Loucy (cell line): Measurements from ENCODE around the gene RELL2.

Experiments
- EZH2phosphoT487 ChIP-seq: fragments of 200-600 bp; IDR thresholded peaks from 2 replicates; pipeline ENCODE4 v1.6.1; 2018; ENCODE audit warnings: antibody characterized with exemption, mild to moderate bottlenecking, moderate library complexity, borderline replicate concordance
- TF ChIP-seq, protein P1 (sequence below): fragments of 200-600 bp; sonication (generic); conservative IDR thresholded peaks from 2 replicates; pipeline ENCODE4 v1.5.1; 2014; ENCODE audit warnings: mild to moderate bottlenecking, antibody characterized with exemption, low read length

DNA sequence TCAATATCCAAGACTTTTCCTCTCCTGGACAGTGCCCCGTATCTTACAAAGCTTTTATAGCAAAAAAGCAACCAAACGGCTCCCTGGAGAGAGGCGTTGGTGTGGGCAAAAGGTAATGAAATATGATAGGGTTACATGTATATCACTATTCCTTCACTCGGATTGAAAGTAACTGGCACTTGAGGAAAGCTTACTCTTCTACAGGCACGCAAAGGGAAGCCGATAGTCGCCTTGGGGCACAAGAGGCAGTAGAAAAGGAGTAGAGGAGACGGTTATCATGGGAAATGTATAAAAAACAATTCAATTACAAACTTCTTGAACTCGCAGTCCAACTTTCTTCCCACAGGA, 19.1 kb upstream of the RELL2 start:
- TF ChIP-seq, protein P1, sequence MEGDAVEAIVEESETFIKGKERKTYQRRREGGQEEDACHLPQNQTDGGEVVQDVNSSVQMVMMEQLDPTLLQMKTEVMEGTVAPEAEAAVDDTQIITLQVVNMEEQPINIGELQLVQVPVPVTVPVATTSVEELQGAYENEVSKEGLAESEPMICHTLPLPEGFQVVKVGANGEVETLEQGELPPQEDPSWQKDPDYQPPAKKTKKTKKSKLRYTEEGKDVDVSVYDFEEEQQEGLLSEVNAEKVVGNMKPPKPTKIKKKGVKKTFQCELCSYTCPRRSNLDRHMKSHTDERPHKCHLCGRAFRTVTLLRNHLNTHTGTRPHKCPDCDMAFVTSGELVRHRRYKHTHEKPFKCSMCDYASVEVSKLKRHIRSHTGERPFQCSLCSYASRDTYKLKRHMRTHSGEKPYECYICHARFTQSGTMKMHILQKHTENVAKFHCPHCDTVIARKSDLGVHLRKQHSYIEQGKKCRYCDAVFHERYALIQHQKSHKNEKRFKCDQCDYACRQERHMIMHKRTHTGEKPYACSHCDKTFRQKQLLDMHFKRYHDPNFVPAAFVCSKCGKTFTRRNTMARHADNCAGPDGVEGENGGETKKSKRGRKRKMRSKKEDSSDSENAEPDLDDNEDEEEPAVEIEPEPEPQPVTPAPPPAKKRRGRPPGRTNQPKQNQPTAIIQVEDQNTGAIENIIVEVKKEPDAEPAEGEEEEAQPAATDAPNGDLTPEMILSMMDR: no peak
- no peak for TF ChIP-seq EZH2phosphoT487
